OCI-LY7 (cell line): ENCODE measurements around the gene KLHL6.
"Not testable (repeated sequence)": the region's sequence is repeated elsewhere in the genome, so short reads cannot be mapped to it uniquely, and the experiment has no call there.

Source experiments
- CTCF ChIP-seq: fragments of 200-600 bp; sonication (generic); conservative IDR thresholded peaks from 2 replicates; pipeline ENCODE4 v1.5.1; 2014; ENCODE audit warnings: mild to moderate bottlenecking, antibody characterized with exemption, low read length, moderate library complexity, mixed read lengths
- EZH2phosphoT487 ChIP-seq: fragments of 200-600 bp; sonication (generic); IDR thresholded peaks from 2 replicates; pipeline ENCODE4 v1.6.1; 2018; ENCODE audit warnings: low read depth, borderline replicate concordance, mild to moderate bottlenecking, mixed run types, antibody characterized with exemption, low read length, moderate library complexity, mixed read lengths

- TF ChIP-seq CTCF, EZH2phosphoT487: not testable (repeated sequence)
Measured at GRCh38 chr3:183520741-183521556, 34.6 kb downstream of the KLHL6 start.
